HG02943 (cell line): ENCODE measurements around the gene WBP1.
"Not testable (repeated sequence)": the region's sequence is repeated elsewhere in the genome, so short reads cannot be mapped to it uniquely, and the experiment has no call there.

ENCODE experiments used
- ATAC-seq: cut with Tn5 transposase; IDR thresholded peaks from one replicate; pipeline ENCODE4 v1.9.1; 2021; ENCODE audit warnings: mild to moderate bottlenecking, low read depth, moderate library complexity; ENCODE audit not compliant: unreplicated experiment

The WBP1 gene

GRCh38 chr2:74448771-74449170 lies 9.5 kb upstream of the WBP1 start:
- ATAC-seq: no peak

- no peak for ATAC-seq
Measured at GRCh38 chr2:74450570-74451190, 7.6 kb upstream of the WBP1 start.

GRCh38 chr2:74454654-74455511 lies 3.4 kb upstream of the WBP1 start, which contains the start of gene INO80B:
INO80B (plus strand) TSS chr2:74455087; CDS start chr2:74455117, 30 bp downstream.
- peak; percentile 39 for ATAC-seq

GRCh38 chr2:74457129-74457548 lies 1.1 kb upstream of the WBP1 start:
- ATAC-seq: no peak

- peak; percentile 35 for ATAC-seq
Measured at GRCh38 chr2:74457549-74458131, 598 bp upstream of the WBP1 start.

- ATAC-seq: no peak
Measured at GRCh38 chr2:74458938-74459363, 713 bp downstream of the WBP1 start.

GRCh38 chr2:74459503-74460118 lies 1.4 kb downstream of the WBP1 start:
- not testable (repeated sequence) for ATAC-seq

- not testable (repeated sequence) for ATAC-seq
Measured at GRCh38 chr2:74460187-74460586, 1.9 kb downstream of the WBP1 start.

GRCh38 chr2:74461187-74462053 lies 3.2 kb downstream of the WBP1 start:
- ATAC-seq: no peak

- no peak for ATAC-seq
Measured at GRCh38 chr2:74462054-74462785, 4.0 kb downstream of the WBP1 start.

GRCh38 chr2:74462786-74463105 lies 4.5 kb downstream of the WBP1 start:
- no peak for ATAC-seq

- peak; percentile 5 for ATAC-seq
Measured at GRCh38 chr2:74464406-74464805, 6.2 kb downstream of the WBP1 start.

- ATAC-seq: not testable (repeated sequence)
Measured at GRCh38 chr2:74470742-74471141, 12.5 kb downstream of the WBP1 start.

- no peak for ATAC-seq
Measured at GRCh38 chr2:74471332-74472065, 13.3 kb downstream of the WBP1 start.

- peak; percentile 89 for ATAC-seq
Measured at GRCh38 chr2:74472086-74472944, 14.1 kb downstream of the WBP1 start, which contains the start of gene MRPL53. MRPL53 (minus strand) TSS chr2:74472680; CDS start chr2:74472660, 20 bp downstream.

- ATAC-seq: no peak
Measured at GRCh38 chr2:74472945-74473258, 14.7 kb downstream of the WBP1 start.

GRCh38 chr2:74474481-74474880 lies 16.2 kb downstream of the WBP1 start:
- ATAC-seq: no peak

GRCh38 chr2:74474899-74475298 lies 16.7 kb downstream of the WBP1 start:
- ATAC-seq: no peak
